Activated T-cell treated with anti-CD3 and anti-CD28 coated beads, Interleukin-2, amount 50 U/mL, for 72 hours (primary cell): ENCODE results near the gene SCFD2. TPM values are rescaled to one million over a fixed set of nuclear protein-coding genes. Genes with fewer than 3 reads are reported as not detected.
A peak's percentile ranks its signal among the peaks of the same experiment; 100 is the strongest.

Source experiments
- ATAC-seq, 2 donors: fragments of 150-1000 bp; cut with Tn5 transposase; replicated peaks in 1 of 2; 2 replicates each; pipeline ENCODE4 v1.10.0; 2021; ENCODE audit warnings: moderate library complexity in 2 of 2, mild to moderate bottlenecking in 1 of 2
- DNase-seq, 2 donors: peaks; one replicate each; pipeline ENCODE4 v3.0.0; 2021 to 2022; ENCODE audit warnings: mixed read lengths in 1 of 2
- H3K27ac Mint-ChIP-seq: one replicate; pipeline ENCODE4 v1.8.0; 2022; ENCODE audit warnings: mild to moderate bottlenecking, moderate library complexity, mixed read lengths
- H3K27me3 Mint-ChIP-seq: one replicate; pipeline ENCODE4 v1.8.0; 2022; ENCODE audit warnings: low read depth, mixed read lengths
- H3K36me3 Mint-ChIP-seq, 2 donors: one replicate each; pipeline ENCODE4 v1.8.0; 2022; ENCODE audit warnings: mixed read lengths in 2 of 2, mild to moderate bottlenecking in 1 of 2; ENCODE audit not compliant: insufficient read depth in 2 of 2
- H3K4me1 Mint-ChIP-seq: one replicate; pipeline ENCODE4 v1.8.0; 2022; ENCODE audit warnings: low read depth, mixed read lengths
- H3K4me3 Mint-ChIP-seq, 2 donors: one replicate each; pipeline ENCODE4 v1.8.0; 2022; ENCODE audit warnings: mild to moderate bottlenecking in 2 of 2, mixed read lengths in 2 of 2, moderate library complexity in 2 of 2
- H3K9me3 Mint-ChIP-seq, 2 donors: one replicate each; pipeline ENCODE4 v1.8.0; 2022; ENCODE audit warnings: mixed read lengths in 2 of 2
- total RNA-seq, 2 donors: library from RNA; stranded (reverse); gene quantifications; one replicate each; pipeline ENCODE4 v1.2.3, GENCODE V29; 2022

The SCFD2 gene
- total RNA-seq, 2 donors from 2014 or later = 15.5 to 17.6 TPM

DNA sequence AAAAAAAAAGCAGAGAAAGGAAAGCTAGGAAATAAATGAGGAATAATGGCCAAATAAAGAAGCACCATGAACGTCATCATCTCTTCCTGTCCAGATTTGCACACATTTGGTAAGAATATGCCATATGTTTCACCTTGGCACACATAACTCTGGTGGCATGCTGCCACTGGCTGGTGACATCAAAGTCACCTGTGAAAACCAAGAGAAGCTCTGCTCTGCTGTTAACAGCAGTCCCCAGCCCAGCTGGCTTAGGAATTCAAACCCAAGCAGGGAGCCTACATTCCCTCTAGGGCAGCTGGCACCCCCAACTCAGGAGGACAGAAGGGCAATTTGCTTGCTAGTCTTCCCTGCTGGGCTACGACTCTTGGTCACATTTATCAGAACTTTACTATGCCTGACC is 426.1 kb downstream of the SCFD2 start:
- Mint-ChIP-seq H3K36me3 (peaks cover 1% of the 10 kb centered on the region in 2 donors), H3K9me3 (peaks cover 0 to 2% of the 10 kb centered on the region in 2 donors), H3K4me3 (no peak overlapping the region), H3K27ac (no peak overlapping the region), H3K4me1 (no peaks in the 10 kb centered on the region), H3K27me3 (no peaks in the 10 kb centered on the region)
- DNase-seq (no peak), ATAC-seq (no peak)

DNA sequence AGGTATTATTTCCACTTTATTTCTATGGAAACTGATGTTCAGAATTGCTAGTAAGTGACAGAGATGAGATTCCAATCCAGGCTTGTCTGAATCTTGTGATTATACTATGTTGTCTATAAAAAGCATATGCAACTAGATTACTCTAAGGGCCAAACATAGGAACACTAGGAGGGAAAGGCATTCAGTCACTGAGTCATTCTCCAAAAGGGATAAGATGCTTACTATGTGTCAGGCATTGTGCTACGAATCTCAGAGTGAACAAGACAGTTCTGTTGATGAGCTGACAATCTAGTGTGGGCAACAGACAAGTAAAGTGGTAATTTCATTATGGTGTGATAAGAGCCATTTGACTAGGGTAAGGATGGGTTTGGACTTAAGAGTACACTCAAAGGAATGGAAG is 426.5 kb downstream of the SCFD2 start:
- no peak overlapping the region for H3K27ac Mint-ChIP-seq
- peaks cover 0 to 2% of the 10 kb centered on the region in 2 donors for H3K9me3 Mint-ChIP-seq
- no peak for ATAC-seq
- H3K4me1 Mint-ChIP-seq = no peaks in the 10 kb centered on the region
- H3K4me3 Mint-ChIP-seq = no peak overlapping the region
- H3K27me3 Mint-ChIP-seq = no peaks in the 10 kb centered on the region
- peaks cover 1% of the 10 kb centered on the region in 2 donors for H3K36me3 Mint-ChIP-seq
- no peak for DNase-seq

DNA sequence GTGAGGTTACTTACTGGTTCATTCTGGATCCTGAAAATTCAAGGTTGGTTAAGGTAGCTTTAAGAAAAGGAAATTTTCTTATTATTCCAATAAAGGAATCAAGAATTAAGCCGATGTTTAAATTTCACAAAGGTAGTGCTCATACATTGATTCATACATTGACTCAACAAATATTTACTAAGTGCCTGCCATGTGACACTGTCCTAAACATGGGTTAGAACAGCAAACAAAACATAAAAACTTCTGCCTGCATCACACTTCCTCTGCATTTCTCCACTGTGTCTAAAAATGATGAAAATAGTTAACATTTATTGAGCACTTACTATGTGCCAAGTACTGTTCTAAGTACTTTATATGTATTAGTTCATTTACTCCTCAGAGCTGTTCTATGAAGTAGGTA is 428.0 kb downstream of the SCFD2 start:
- no peak for ATAC-seq

DNA sequence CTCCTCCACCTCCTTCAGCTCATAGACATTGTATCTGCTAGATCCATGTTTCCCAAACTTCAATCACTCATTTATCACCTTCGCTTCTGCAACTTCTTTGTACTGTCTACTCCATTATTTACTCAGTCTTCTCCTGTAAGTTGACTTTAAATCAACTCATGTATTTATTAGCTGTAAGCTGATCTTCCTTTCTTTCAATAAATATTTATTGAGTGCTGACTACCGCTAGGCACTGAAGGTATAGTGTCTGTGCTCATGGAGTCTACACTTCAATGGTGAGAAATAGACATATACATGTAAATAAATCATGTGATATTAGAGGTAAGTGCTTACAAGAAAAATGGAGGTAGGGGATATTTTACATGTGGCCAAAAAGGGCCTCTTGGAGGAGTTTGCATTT is 429.1 kb downstream of the SCFD2 start:
- Mint-ChIP-seq H3K9me3 (peaks cover 0 to 2% of the 10 kb centered on the region in 2 donors), H3K4me1 (no peaks in the 10 kb centered on the region), H3K4me3 (no peak overlapping the region), H3K27ac (no peak overlapping the region), H3K27me3 (no peaks in the 10 kb centered on the region), H3K36me3 (peaks cover 1% of the 10 kb centered on the region in 2 donors)
- DNase-seq = no peak
- ATAC-seq = no peak

More for the DNA sequence above, 428.0 kb downstream of the SCFD2 start:
- no peaks in the 10 kb centered on the region for H3K27me3 Mint-ChIP-seq
- DNase-seq = no peak
- H3K27ac Mint-ChIP-seq = no peak overlapping the region
- peaks cover 1% of the 10 kb centered on the region in 2 donors for H3K36me3 Mint-ChIP-seq
- H3K4me3 Mint-ChIP-seq = no peak overlapping the region
- H3K4me1 Mint-ChIP-seq = no peaks in the 10 kb centered on the region
- H3K9me3 Mint-ChIP-seq = peaks cover 0 to 2% of the 10 kb centered on the region in 2 donors

DNA sequence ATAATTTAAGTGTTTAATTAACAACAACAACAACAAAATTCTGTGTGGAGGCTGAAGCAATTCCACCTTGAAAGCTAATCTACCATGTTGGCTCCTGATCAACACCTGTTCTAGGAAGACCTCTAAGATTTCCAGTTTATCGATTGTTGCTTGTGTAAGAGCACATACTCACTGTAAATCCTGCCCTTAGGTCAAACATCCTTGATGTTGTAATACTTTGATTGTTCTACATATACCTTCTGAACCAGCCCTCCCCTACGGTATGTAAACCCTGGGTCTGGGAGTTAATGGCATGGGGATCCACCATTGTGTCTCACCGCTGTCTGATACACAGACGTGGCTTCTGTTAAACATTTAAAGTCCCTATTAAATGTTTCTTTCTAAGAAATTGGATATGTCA is 430.5 kb downstream of the SCFD2 start:
- H3K27me3 Mint-ChIP-seq = no peaks in the 10 kb centered on the region
- peaks cover 0 to 2% of the 10 kb centered on the region in 2 donors for H3K9me3 Mint-ChIP-seq
- no peaks in the 10 kb centered on the region for H3K4me1 Mint-ChIP-seq
- no peak overlapping the region for H3K27ac Mint-ChIP-seq
- no peak for ATAC-seq
- no peak overlapping the region for H3K4me3 Mint-ChIP-seq
- no peak for DNase-seq
- H3K36me3 Mint-ChIP-seq = peaks cover 1% of the 10 kb centered on the region in 2 donors

DNA sequence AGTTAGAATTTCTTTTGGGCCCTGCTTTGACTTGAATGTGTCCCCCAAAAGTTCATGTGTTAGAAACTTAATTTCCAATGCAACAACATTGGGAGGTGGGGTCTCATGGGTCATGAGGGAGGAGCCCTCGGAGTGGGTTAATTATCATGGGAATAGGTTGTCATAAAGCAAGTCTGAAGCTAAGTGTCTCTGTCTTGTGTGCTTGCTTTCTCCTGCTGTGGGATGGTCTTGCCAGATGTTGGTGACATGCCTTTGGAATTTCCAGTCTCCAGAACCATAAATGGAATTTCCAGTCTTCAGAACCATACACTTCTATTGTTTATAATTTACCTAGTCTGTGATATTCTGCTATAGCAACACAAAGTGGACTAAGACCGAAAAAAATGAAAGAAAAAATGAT is 432.1 kb downstream of the SCFD2 start:
- H3K4me3 Mint-ChIP-seq = no peak overlapping the region
- peaks cover 0 to 2% of the 10 kb centered on the region in 2 donors for H3K9me3 Mint-ChIP-seq
- no peak overlapping the region for H3K27ac Mint-ChIP-seq
- H3K27me3 Mint-ChIP-seq = no peaks in the 10 kb centered on the region
- ATAC-seq (no peak), DNase-seq (no peak)
- H3K36me3 Mint-ChIP-seq = peaks cover 0 to 1% of the 10 kb centered on the region in 2 donors
- H3K4me1 Mint-ChIP-seq = no peaks in the 10 kb centered on the region

DNA sequence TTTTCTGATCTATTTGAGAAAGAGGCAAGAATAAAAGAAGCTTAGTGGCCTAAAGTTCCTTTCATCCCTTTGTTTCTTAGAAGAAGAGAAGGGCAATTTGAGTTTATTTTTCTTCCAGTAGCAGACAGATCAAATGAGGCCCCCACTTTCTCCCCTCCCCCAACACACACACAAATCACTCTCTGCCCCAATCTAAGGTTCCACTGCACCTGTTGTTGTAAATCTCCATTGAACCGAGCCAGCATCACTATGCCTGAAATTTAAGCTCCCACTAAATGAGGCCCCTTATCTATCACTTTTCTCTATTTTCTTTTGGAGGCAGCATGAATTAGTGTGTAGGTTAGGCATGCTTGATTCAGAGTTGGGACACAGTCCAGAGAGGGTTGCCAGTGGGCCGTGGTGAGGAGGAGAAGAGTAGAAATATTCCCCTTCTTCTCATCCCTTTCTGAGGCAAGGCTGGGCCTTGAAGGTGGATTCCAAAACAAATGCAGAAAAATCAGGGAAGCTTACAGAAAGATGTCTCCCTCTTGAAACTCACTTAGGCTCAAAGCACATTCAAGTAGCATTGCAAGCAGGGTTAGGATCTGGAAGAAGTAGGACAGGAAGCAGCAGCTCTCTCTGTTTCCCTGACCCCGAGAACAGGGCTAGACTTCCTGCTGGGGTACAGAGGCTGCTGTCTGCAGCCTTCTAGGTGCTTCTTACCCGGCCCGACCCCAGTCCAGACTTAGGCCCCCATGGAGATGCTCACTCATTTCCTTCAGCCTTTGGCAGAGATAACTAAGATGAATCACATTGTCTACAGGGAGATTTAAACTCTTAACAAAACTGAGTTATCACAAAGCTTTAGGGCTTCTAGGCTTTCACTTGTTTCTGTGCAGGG is 433.0 kb downstream of the SCFD2 start:
- no peak overlapping the region for H3K27ac Mint-ChIP-seq
- H3K4me3 Mint-ChIP-seq = no peak overlapping the region
- no peak for ATAC-seq
- H3K27me3 Mint-ChIP-seq = no peaks in the 10 kb centered on the region
- H3K36me3 Mint-ChIP-seq = peaks cover 0 to 1% of the 10 kb centered on the region in 2 donors
- peaks cover 0 to 2% of the 10 kb centered on the region in 2 donors for H3K9me3 Mint-ChIP-seq
- H3K4me1 Mint-ChIP-seq = no peaks in the 10 kb centered on the region
- DNase-seq = no peak

DNA sequence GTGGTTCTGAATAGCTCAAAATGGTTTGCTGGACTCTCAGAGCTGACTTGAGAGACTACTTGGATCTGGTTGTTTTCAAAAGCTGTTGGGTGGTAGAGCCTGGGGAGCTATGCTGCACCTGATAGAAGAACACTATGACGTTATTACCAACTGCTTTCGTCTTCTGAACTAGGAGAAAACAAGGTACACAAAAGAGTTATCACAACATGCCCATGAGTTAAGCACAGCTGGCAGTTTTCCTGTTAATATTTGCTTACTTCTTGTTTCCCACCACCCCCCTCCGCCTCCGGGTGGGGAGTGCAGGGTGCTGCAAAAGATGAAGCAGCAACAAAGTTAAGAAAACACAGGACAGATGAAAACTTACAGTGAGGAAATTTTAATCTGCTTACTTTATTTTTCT is 434.6 kb downstream of the SCFD2 start:
- Mint-ChIP-seq H3K27ac (no peak overlapping the region), H3K27me3 (no peaks in the 10 kb centered on the region), H3K4me1 (no peaks in the 10 kb centered on the region), H3K36me3 (no peaks in the 10 kb centered on the region), H3K9me3 (no peaks in the 10 kb centered on the region), H3K4me3 (no peak overlapping the region)
- no peak for ATAC-seq
- no peak for DNase-seq

DNA sequence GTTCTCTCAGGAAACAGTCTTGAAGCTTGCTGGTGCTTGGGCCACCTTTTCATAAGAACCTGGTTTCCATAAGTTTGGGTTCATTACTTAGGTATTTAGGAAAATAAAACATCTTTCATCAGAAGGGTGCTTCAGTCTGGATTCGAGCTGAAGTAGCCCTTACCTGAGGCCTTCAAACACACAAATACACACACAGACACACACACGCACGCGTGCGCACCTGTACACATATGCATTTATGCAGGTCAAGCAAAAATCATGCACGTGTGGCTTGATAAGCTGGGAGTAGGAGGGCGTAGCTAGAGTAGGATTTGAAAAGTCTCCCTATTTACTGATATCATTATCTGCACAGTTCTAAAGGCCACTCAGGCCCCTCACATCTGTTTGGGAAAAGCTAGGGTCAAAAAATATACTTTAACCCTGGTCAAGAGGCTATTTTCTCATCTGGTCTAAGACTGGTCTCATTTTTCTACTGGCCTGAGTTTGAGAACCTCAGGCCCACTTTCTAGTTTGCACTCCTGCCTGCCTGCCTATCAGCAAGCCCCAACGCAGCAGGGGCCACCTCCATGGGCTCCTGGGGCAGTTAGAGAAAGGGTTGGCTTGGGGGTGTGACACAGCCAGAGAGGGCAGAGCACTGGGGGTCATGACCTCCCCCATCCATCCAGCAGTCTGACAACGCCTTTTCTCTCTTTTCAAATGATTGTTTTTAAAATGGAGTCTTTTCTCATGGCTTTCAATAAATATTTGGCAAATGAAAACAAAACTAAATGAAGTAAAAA is 439.5 kb downstream of the SCFD2 start:
- Mint-ChIP-seq H3K36me3 (peaks cover 0 to 1% of the 10 kb centered on the region in 2 donors), H3K4me3 (no peak overlapping the region), H3K27me3 (no peaks in the 10 kb centered on the region), H3K27ac (no peak overlapping the region), H3K4me1 (no peaks in the 10 kb centered on the region), H3K9me3 (no peaks in the 10 kb centered on the region)
- DNase-seq (no peak), ATAC-seq (no peak)

DNA sequence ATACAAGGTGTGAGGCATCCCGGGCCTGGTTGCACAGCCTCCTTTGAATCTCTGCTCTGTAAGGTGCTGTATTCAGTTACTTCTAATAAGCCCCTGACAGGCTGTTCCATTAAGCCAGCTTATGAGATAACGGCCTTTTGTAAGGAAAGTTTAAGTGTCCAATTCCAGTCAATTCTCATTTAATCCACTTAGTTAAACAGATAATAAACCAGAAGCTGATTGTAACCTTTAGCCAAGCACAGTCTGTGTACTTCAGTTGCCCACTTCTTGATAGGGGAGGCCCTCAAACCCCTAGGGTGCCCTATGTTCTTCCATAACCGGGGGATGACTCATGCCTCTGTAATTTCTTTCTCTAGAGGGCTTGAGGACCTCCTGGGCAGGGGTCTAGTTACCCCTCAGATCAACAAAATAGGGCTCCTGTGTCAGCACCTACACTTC is 440.3 kb downstream of the SCFD2 start:
- Mint-ChIP-seq H3K36me3 (peaks cover 0 to 1% of the 10 kb centered on the region in 2 donors), H3K9me3 (no peaks in the 10 kb centered on the region)
- no peak for ATAC-seq

DNA sequence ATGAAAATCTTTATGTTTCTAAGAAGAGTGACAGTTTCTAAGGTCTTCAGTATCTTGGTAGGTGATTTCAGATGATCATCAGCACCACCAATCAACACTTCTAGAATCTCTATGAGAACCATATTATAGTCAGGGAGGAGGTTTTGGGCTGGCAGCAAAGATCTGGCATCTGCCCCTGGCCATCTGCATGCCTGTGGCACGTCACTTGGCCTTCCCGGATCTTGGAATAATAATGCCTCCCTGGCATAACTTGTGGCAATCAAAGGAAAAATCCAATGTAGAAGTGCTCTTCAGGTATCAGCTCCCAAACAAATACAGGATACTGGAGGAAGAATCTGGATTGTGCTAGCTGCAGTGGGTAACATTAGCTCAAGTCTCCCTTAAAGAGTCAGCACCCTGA is 446.4 kb downstream of the SCFD2 start:
- Mint-ChIP-seq H3K36me3 (peaks cover 0 to 1% of the 10 kb centered on the region in 2 donors), H3K9me3 (no peaks in the 10 kb centered on the region), H3K4me1 (no peaks in the 10 kb centered on the region), H3K27ac (no peak overlapping the region), H3K27me3 (no peaks in the 10 kb centered on the region), H3K4me3 (no peak overlapping the region)
- DNase-seq (no peak), ATAC-seq (no peak)

More for the DNA sequence above, 440.3 kb downstream of the SCFD2 start:
- H3K27me3 Mint-ChIP-seq = no peaks in the 10 kb centered on the region
- no peaks in the 10 kb centered on the region for H3K4me1 Mint-ChIP-seq
- H3K4me3 Mint-ChIP-seq = no peak overlapping the region
- no peak for DNase-seq
- no peak overlapping the region for H3K27ac Mint-ChIP-seq

DNA sequence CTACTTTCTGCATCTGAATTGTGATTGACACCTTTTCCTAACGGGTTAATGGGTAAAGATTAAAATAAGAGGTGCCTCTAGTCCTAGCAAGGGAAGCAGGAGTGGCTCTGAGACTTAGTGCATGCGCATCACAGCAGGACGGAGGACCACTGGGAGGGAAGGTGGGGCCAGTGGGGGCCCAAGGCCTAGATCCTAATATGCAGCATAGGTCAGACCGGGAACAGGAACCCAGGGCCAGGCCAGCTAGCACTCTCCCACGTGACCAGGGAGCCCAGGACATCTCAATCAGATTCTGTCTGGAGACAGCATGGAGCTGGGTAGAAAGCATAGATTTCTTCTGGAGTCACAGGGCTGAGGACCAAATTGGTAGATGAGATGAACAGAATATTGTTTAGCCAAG is 448.0 kb downstream of the SCFD2 start:
- H3K27ac Mint-ChIP-seq = no peak overlapping the region
- ATAC-seq (no peak), DNase-seq (no peak)
- H3K27me3 Mint-ChIP-seq = no peaks in the 10 kb centered on the region
- peaks cover 0 to 1% of the 10 kb centered on the region in 2 donors for H3K36me3 Mint-ChIP-seq
- H3K9me3 Mint-ChIP-seq = no peaks in the 10 kb centered on the region
- no peak overlapping the region for H3K4me3 Mint-ChIP-seq
- H3K4me1 Mint-ChIP-seq = no peaks in the 10 kb centered on the region

DNA sequence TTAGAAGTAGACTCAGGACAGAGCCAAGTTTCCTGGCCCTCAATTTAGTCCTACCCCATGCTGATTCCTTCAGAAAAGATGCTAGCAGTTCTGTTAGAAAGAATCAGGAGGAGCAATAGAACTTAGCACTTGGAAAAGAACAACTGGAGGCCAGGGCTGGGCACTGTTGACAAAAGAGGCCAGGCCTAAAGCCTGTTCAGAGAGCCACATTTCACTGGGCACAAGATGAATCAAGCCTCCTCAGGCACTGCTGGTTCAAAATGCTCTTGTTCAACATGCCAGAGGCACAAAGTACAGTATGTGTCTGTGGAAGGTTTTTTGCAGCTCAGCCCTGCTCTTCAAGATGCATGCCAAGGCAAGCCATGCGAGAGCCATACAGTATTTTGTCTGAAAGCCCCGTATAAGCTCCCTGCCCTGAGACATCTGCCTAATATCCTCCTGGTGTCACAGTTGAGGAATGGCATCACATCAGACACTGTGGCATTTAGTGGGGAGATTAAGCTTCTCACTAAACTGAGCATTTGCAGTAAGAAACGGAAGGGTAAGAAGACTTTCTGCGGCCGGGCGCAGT is 450.0 kb downstream of the SCFD2 start:
- H3K27ac Mint-ChIP-seq = peak overlapping the region; percentile 30
- H3K9me3 Mint-ChIP-seq = no peaks in the 10 kb centered on the region
- no peaks in the 10 kb centered on the region for H3K36me3 Mint-ChIP-seq
- no peak for ATAC-seq
- H3K27me3 Mint-ChIP-seq = no peaks in the 10 kb centered on the region
- no peak for DNase-seq
- H3K4me3 Mint-ChIP-seq = no peak overlapping the region
- H3K4me1 Mint-ChIP-seq = no peaks in the 10 kb centered on the region
